Left colon (tissue), 2 donors: ENCODE data around the gene AADACL4. TPM values are rescaled to one million over a fixed set of nuclear protein-coding genes. Genes with fewer than 3 reads are reported as not detected.
"Not testable (repeated sequence)": the region's sequence is repeated elsewhere in the genome, so short reads cannot be mapped to it uniquely, and the experiment has no call there.

Source experiments
- ATAC-seq: fragments of 200-7000 bp; cut with Tn5 transposase; one replicate; pipeline ENCODE4 v1.9.1; 2020; ENCODE audit warnings: mild to moderate bottlenecking, moderate library complexity
- DNase-seq, 2 donors: peaks; one replicate each; pipeline ENCODE4 v3.0.0-alpha.2; 2020
- intact Hi-C, 2 donors: fragments of 100-400 bp; cut with DNase I in 1 of 2; cut with micrococcal nuclease in 1 of 2; formaldehyde crosslinking; loops; one replicate each; pipeline versions ENCODE4 v1.11.2 to v1.14.0; 2022; cut with DNase I, micrococcal nuclease
- total RNA-seq, 2 donors: library from RNA; stranded (reverse); fragmentation: NEBNext Ultra II Directional; extraction: Animal tissue kit (Norgen Biotek cat#: 25700); gene quantifications; one replicate each; pipeline ENCODE4 v1.2.1, GENCODE V29; 2021
- donor health status: DM: no; HTN: no; CAD: no.
- donor health status: DM: yes; HTN: yes; CAD: no.

Gene AADACL4
- total RNA-seq, 2 donors from 2014 or later = not detected

DNA sequence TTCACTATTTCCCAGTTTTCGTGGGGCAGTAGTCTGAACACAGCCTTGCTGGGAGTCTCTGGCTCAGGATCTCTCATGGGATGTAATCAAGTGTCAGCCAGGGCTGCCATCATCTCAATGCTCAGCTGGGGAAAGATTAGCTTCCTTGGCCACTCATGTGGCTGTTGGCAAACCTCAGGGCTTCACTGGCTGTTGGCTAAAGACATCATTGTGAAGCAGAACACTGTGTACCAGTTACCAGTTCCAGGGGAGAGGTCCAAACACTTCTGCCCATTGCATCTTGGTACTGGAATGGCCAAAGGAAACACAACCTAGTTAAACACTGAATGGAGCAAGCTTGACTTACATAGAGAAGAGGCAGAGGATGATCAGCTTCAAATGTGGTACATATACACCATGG, 33.7 kb downstream of the AADACL4 start:
- no peak for DNase-seq
- intact Hi-C loops = no loop called here
- no peak for ATAC-seq

- DNase-seq (no peak), ATAC-seq (no peak)
- intact Hi-C loops = no loop called here
Observed at GRCh38 chr1:12678350-12678749, 34.5 kb downstream of the AADACL4 start.

GRCh38 chr1:12678820-12679219, 34.9 kb downstream of the AADACL4 start:
- DNase-seq (no peak), ATAC-seq (no peak)
- intact Hi-C loops = no loop called here

GRCh38 chr1:12690156-12690555, 46.3 kb downstream of the AADACL4 start:
- DNase-seq (no peak), ATAC-seq (peak; percentile 40)
- intact Hi-C loops = no loop called here

DNA sequence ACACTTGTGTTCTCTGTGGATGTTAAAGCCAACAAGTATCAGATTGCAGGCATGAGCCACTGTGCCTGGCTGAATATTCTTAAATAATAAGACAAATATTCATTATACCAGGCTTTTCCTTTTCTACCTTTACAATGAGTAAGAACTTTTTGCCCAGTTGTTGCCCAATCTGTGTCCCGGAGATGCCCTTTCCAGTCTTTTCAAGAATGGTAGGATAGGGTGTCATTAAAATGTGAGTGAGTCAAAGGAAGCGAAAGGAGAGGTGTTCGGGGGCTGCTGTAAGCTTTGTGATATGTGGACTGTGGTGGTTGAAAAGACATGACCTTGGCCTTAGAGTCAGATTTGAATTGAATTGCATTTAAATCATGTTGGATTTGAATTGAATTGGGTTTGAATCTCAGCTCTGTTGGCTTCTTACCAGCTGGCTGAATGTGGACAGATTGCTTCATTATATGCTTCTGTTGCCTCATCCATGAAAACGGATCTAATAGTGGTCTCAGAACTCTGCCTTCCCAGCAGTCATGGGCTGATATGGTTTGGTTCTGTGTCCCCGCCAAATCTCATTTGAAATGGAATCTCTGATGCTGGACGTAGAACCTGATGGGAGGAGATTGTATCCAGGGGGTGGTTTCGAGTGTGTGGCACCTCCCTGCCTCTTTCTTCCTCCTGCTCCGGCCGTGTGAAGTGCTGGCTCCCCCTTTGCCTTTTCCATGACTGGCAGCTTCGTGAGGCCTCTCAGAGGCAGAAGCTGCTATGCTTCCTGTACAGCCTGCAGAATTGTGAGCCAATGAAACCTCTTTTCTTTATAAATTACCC, 49.3 kb downstream of the AADACL4 start:
- ATAC-seq = no peak
- intact Hi-C loops = no loop called here
- no peak for DNase-seq

DNA sequence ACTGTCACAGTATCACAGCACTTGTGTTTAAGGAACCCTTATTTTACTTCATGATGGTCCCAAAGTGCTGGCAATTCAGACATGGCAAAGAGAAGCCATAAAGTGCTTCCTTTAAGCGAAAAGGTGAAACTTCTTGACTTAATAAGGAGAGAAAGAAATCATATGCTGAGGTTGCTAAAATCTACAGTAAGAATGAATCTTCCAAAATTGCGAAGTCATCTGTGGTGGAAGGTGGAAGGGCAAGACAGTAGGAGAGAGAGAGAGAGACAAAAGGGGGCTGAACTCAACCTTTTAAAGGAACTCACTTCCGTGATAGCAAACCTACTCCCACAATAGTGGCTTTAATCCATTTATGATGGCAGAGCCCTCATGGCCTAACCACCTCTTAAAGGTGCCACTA, 52.8 kb downstream of the AADACL4 start:
- intact Hi-C loops = no loop called here
- DNase-seq (no peak), ATAC-seq (no peak)

GRCh38 chr1:12697397-12697796, 53.5 kb downstream of the AADACL4 start:
- no peak for DNase-seq
- intact Hi-C loops = no loop called here
- ATAC-seq = no peak

DNA sequence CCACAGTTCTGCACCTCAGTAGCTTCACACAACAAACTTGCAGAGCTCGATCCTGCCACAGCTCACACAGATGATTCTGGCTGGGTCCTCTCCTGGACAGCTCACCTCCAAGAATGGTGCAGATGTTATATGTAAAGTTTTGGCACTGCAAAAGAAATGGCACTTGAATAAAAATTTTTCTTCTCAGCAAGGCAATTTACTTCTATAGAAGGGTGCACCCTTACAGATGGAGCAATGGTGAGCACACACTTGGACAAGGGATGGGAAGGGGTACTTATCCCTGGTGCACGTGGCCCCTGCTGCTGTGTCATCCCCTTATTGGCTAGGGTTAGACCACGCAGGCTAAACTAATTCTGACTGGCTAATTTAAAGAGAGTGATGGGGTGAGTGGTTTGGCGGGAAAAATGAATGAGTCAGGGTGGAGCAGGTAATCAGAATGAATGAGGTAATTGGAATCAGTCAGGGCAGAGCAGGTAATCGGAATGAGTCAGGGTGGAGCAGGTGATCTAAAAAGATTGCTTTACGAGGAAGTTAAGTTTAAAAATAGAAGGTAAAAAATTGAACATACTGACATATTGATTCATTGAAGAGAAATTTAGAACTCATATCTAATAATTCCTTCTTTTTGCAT, 60.1 kb downstream of the AADACL4 start:
- ATAC-seq = no peak
- no peak for DNase-seq
- intact Hi-C loops = no loop called here

DNA sequence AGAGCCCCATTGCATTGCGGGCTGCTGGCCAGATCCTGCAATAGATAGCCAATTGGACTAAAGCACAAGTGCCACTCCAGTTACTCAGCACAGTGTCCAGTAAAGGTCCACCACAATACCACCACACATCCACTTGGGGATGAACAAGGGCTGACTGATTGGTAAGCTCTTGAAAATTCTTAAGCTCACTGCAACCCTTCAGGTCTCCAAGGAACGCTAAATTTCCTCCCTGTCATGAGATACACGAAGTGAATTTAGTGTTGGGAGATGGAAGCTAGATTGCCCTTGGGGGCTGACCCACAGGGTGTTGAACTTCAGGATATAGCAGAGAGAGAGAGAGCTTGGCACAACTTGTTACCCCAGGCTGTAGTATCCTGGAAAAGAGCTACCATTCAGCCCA, 62.2 kb downstream of the AADACL4 start:
- ATAC-seq = no peak
- intact Hi-C loops = no loop called here
- no peak for DNase-seq

DNA sequence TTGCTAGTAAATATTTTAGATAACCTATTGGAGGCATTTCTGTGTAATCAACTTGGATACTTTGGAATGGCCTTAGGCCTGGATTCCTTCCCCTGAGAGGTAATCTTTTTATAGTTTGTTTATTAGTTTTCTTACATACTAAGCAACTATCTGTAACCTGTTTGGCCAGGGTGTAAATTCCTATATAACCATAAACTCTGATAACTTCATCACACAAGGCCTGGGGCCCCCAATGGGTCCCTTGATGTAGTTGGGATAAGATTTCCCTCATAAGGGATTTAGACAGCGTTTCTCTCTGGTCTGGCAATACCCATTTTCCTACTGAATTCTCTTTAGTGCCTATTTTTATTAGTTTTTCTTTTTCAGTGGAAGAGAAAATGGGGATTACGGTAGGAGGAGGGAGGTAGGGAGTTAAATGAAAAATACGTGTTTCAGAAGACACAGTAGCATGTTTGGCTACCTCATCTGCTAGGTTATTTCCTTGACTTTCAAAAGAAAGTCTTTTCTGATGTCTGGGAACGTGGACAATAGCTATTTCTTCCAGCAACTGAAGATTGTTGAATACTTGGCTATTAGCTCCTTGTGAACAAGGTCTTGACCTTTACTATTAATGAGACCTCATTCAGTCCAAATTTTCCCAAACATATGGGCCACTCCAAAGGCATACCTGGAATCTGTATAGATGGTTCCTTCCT, 64.7 kb downstream of the AADACL4 start:
- DNase-seq (no peak), ATAC-seq (no peak)
- intact Hi-C loops = no loop called here

DNA sequence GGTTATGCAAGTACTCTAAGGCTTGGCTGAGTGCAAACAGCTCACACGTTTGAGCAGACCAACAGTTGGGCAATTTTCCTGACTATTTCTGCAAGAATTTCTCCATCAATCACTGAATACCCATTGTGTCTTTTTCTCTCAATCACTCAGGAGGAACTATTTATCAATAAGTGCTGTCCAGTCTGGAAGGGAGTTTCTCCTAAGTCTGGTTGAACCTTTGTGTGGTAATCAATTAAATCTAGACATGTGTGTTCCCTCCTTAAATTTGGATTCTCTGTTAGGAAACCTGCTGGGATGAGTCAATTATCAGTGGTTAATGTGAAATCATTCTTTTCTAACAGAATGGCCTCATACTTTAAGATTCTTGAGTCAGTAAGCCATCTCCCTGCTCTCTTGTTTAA, 65.2 kb downstream of the AADACL4 start:
- ATAC-seq = no peak
- no peak for DNase-seq
- intact Hi-C loops = no loop called here

- ATAC-seq (no peak), DNase-seq (no peak)
- intact Hi-C loops = no loop called here
Observed at GRCh38 chr1:12709696-12710095, 65.8 kb downstream of the AADACL4 start.

GRCh38 chr1:12711536-12711935, 67.7 kb downstream of the AADACL4 start:
- no peak for ATAC-seq
- no peak for DNase-seq
- intact Hi-C loops = no loop called here

- intact Hi-C loops = no loop called here
- DNase-seq (no peak), ATAC-seq (no peak)
Observed at GRCh38 chr1:12712076-12712475, 68.2 kb downstream of the AADACL4 start.

DNA sequence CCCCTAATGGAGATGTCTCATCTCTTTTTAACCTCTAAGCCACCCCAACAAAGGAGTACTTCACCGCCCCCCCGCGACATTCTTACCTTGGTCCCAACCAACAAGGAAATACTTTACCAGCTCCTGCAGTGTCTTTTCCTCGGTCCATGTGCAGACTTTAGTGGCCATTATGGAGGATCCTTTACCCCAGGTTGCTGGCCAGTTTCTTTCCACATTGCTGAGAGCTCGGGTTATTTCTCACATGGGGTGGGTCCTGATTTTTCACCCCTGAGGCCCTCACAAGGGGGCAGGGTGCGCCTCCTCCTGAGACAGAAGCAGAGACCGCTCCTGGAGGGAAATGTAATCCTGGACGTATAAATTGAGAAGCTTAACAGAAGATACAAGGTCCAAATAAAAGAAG, 69.0 kb downstream of the AADACL4 start:
- DNase-seq = no peak

GRCh38 chr1:12713651-12714050, 69.8 kb downstream of the AADACL4 start:
- ATAC-seq, intact Hi-C loops, DNase-seq: not testable (repeated sequence)

More for the DNA sequence above, 69.0 kb downstream of the AADACL4 start:
- intact Hi-C loops = no loop called here
- no peak for ATAC-seq

DNA sequence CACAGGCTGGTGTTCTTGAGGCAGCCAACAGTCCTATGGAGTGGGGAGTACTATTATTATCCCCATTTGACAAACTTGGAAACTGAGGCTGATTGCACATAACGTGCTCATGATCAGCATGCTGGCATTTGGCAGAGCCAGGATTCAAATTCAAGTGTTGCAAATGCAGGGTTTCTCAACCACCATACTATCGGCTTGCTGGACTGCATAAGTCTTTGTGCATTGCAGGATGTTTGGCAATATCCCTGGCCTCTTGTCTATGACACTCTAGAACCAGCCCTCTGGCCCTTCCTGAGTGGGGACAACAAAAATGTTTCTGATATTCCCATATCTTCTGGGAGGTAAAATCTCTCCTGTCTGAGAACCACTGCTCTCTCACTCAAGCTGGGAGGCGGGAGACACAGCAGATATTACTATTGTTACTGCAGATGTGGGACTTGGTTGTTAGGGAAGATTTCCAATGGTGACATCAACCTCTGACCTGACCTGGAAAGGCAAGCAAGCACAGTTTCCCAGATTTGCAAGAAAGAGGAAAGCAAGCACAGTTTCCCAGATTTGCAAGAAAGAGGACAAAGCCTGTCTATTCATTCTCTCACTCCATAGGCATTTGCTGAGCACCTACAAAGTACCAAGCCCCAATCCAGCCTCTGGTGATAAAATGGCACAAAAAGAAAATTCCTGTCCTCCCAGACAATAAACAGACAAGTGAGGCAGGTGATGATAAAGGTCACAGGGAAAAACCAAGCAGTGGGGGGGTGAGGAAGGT, 71.0 kb downstream of the AADACL4 start:
- intact Hi-C loops = no loop called here
- DNase-seq (no peak), ATAC-seq (no peak)

GRCh38 chr1:12715896-12716437, 72.1 kb downstream of the AADACL4 start, which contains the start of gene AADACL3:
TSS of gene AADACL3 (plus strand) at chr1:12716110. CDS start at chr1:12716177, 67 bp downstream.
- DNase-seq (no peak), ATAC-seq (no peak)
- intact Hi-C loops = no loop called here
